ENCODE data around the gene THRAP3. TPM values are rescaled to one million over a fixed set of nuclear protein-coding genes. Genes with fewer than 3 reads are reported as not detected.
A peak's percentile ranks its signal among the peaks of the same experiment; 100 is the strongest.

THRAP3 gene
- total RNA-seq, 1 donor from 2014 or later: 142 TPM

DNA sequence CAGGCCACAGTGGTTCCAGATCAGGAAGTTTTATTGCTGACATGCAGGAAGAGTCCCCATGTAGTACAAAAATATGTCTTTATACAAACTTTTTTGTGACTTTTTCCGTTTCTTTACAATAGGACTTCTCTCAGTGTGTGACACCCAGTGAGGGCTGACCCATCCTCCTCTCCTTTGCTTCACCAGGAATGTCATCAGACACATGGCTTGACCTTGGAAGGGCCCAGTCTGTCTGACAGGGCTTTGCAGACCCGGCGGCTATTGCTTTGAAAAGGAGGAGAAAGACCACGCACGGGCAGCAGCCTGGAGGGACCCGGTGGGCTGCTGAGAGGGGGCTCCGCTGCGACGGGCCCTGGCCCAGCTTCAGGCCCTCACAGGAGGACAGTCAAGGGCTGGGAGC lies 115.4 kb downstream of the THRAP3 start:
- Mint-ChIP-seq H3K9me3 (ENCODE audit: low read depth) (no peaks in the 10 kb centered on the region), H3K36me3 (ENCODE audit: insufficient read depth) (peaks cover 3% of the 10 kb centered on the region), H3K27ac (peak overlapping the region; percentile 76), H3K27me3 (no peaks in the 10 kb centered on the region), H3K4me3 (ENCODE audit: low read depth) (no peak overlapping the region), H3K4me1 (ENCODE audit: low read depth) (no peaks in the 10 kb centered on the region)
- TF ChIP-seq, protein P1, sequence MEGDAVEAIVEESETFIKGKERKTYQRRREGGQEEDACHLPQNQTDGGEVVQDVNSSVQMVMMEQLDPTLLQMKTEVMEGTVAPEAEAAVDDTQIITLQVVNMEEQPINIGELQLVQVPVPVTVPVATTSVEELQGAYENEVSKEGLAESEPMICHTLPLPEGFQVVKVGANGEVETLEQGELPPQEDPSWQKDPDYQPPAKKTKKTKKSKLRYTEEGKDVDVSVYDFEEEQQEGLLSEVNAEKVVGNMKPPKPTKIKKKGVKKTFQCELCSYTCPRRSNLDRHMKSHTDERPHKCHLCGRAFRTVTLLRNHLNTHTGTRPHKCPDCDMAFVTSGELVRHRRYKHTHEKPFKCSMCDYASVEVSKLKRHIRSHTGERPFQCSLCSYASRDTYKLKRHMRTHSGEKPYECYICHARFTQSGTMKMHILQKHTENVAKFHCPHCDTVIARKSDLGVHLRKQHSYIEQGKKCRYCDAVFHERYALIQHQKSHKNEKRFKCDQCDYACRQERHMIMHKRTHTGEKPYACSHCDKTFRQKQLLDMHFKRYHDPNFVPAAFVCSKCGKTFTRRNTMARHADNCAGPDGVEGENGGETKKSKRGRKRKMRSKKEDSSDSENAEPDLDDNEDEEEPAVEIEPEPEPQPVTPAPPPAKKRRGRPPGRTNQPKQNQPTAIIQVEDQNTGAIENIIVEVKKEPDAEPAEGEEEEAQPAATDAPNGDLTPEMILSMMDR (IDR thresholded peaks at IDR 0.05; ENCODE audit: unreplicated experiment): no peak
- no peak for DNase-seq (ENCODE audit: low spot score, unreplicated experiment)

GRCh38 chr1:36341626-36342320 lies 117.5 kb downstream of the THRAP3 start:
- no peak overlapping the region for H3K4me3 Mint-ChIP-seq (ENCODE audit: low read depth)
- DNase-seq (ENCODE audit: low spot score, unreplicated experiment): no peak
- TF ChIP-seq, protein P1 (IDR thresholded peaks at IDR 0.05; ENCODE audit: unreplicated experiment): no peak
- peaks cover 5% of the 10 kb centered on the region for H3K36me3 Mint-ChIP-seq (ENCODE audit: insufficient read depth)
- H3K9me3 Mint-ChIP-seq (ENCODE audit: low read depth): no peaks in the 10 kb centered on the region
- H3K27ac Mint-ChIP-seq: no peak overlapping the region
- H3K27me3 Mint-ChIP-seq: no peaks in the 10 kb centered on the region
- H3K4me1 Mint-ChIP-seq (ENCODE audit: low read depth): no peaks in the 10 kb centered on the region

DNA sequence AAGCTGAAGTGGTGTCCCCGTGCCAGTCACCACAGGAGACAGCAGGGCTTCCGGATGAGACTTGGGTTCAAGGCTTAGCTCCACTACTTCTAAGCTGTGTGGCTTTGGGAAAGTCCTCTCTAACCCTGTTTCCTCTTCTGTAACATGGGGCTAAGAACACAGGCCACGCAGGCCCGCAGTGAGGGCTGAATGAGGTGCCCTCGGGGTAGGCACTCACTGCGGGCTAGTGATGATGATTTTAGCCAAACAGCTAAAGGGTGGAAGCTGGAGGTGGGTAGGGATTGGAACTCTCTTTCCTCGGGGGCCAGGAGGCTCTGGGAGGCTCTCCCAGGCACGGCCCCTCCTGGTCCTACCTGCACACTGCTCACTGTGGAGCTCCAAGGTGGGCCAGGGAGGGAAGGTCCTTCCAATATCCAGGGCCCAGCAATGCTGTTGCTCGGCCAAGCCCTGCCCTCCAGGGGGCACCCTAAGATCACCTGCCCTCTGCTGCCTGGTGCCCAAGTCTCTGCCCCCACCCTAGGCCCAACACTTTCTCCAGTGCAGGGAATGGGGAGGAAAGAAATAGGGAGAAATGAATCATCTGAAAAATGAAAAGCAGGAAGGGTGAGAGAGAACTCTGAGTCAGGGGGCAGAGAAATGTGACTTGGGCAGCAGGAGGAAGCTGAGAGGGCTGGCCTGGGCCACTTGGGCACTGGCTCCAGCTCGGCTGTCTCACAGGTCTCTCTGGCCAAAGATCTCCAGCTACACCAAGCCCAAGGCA lies 118.4 kb downstream of the THRAP3 start:
- Mint-ChIP-seq H3K4me3 (ENCODE audit: low read depth) (no peak overlapping the region), H3K27me3 (no peaks in the 10 kb centered on the region), H3K4me1 (ENCODE audit: low read depth) (no peaks in the 10 kb centered on the region), H3K27ac (no peak overlapping the region), H3K9me3 (ENCODE audit: low read depth) (no peaks in the 10 kb centered on the region), H3K36me3 (ENCODE audit: insufficient read depth) (peaks cover 8% of the 10 kb centered on the region)
- TF ChIP-seq, protein P1 (IDR thresholded peaks at IDR 0.05; ENCODE audit: unreplicated experiment): peak; percentile 47
- no peak for DNase-seq (ENCODE audit: low spot score, unreplicated experiment)

GRCh38 chr1:36343651-36344394 lies 119.6 kb downstream of the THRAP3 start:
- Mint-ChIP-seq H3K4me3 (ENCODE audit: low read depth) (no peak overlapping the region), H3K4me1 (ENCODE audit: low read depth) (no peaks in the 10 kb centered on the region), H3K9me3 (ENCODE audit: low read depth) (no peaks in the 10 kb centered on the region), H3K27ac (no peak overlapping the region), H3K27me3 (no peaks in the 10 kb centered on the region), H3K36me3 (ENCODE audit: insufficient read depth) (peaks cover 12% of the 10 kb centered on the region)
- TF ChIP-seq, protein P1 (IDR thresholded peaks at IDR 0.05; ENCODE audit: unreplicated experiment): no peak
- DNase-seq (ENCODE audit: low spot score, unreplicated experiment): no peak

GRCh38 chr1:36344395-36344680 lies 120.1 kb downstream of the THRAP3 start:
- no peak overlapping the region for H3K27ac Mint-ChIP-seq
- no peak overlapping the region for H3K4me3 Mint-ChIP-seq (ENCODE audit: low read depth)
- DNase-seq (ENCODE audit: low spot score, unreplicated experiment): no peak
- H3K36me3 Mint-ChIP-seq (ENCODE audit: insufficient read depth): peaks cover 12% of the 10 kb centered on the region
- TF ChIP-seq, protein P1 (IDR thresholded peaks at IDR 0.05; ENCODE audit: unreplicated experiment): no peak
- H3K9me3 Mint-ChIP-seq (ENCODE audit: low read depth): no peaks in the 10 kb centered on the region
- no peaks in the 10 kb centered on the region for H3K4me1 Mint-ChIP-seq (ENCODE audit: low read depth)
- no peaks in the 10 kb centered on the region for H3K27me3 Mint-ChIP-seq
